Fibroblast of gingiva (primary cell): Measurements from ENCODE around the gene SORCS1.

Source experiments
- DNase-seq: peaks from one replicate; pipeline ENCODE4 v3.0.0-alpha.2; 2011; ENCODE audit warnings: low read depth

SORCS1 gene

GRCh38 chr10:106815427-106816043, 349.0 kb downstream of the SORCS1 start:
- no peak for DNase-seq

- DNase-seq: no peak
These were observed 359.4 kb downstream of the SORCS1 start for GRCh38 chr10:106804992-106805582.

- no peak for DNase-seq
These were observed 361.6 kb downstream of the SORCS1 start for GRCh38 chr10:106802949-106803348.

- no peak for DNase-seq
These were observed 364.7 kb downstream of the SORCS1 start for GRCh38 chr10:106799776-106800175.

GRCh38 chr10:106795619-106796018, 368.9 kb downstream of the SORCS1 start:
- DNase-seq: no peak

- DNase-seq: no peak
These were observed 370.9 kb downstream of the SORCS1 start for GRCh38 chr10:106793617-106794016.

GRCh38 chr10:106789623-106790022, 374.9 kb downstream of the SORCS1 start:
- no peak for DNase-seq

- DNase-seq: no peak
These were observed 375.5 kb downstream of the SORCS1 start for GRCh38 chr10:106788982-106789381.

GRCh38 chr10:106785528-106785927, 379.0 kb downstream of the SORCS1 start:
- no peak for DNase-seq

GRCh38 chr10:106780632-106781031, 383.9 kb downstream of the SORCS1 start:
- DNase-seq: no peak

GRCh38 chr10:106777841-106778240, 386.7 kb downstream of the SORCS1 start:
- DNase-seq: no peak

GRCh38 chr10:106775127-106775526, 389.4 kb downstream of the SORCS1 start:
- no peak for DNase-seq

- DNase-seq: no peak
These were observed 391.5 kb downstream of the SORCS1 start for GRCh38 chr10:106772957-106773356.

GRCh38 chr10:106771154-106771553, 393.4 kb downstream of the SORCS1 start:
- DNase-seq: no peak

- no peak for DNase-seq
These were observed 396.3 kb downstream of the SORCS1 start for GRCh38 chr10:106768204-106768603.

- DNase-seq: no peak
These were observed 398.6 kb downstream of the SORCS1 start for GRCh38 chr10:106765928-106766327.

- DNase-seq: no peak
These were observed 399.2 kb downstream of the SORCS1 start for GRCh38 chr10:106765241-106765754.

- no peak for DNase-seq
These were observed 400.1 kb downstream of the SORCS1 start for GRCh38 chr10:106764360-106764759.

GRCh38 chr10:106761906-106762305, 402.6 kb downstream of the SORCS1 start:
- DNase-seq: no peak

GRCh38 chr10:106757521-106757920, 407.0 kb downstream of the SORCS1 start:
- no peak for DNase-seq

- DNase-seq: no peak
These were observed 413.4 kb downstream of the SORCS1 start for GRCh38 chr10:106751091-106751490.

- DNase-seq: no peak
These were observed 417.6 kb downstream of the SORCS1 start for GRCh38 chr10:106746868-106747267.

GRCh38 chr10:106741006-106741530, 423.4 kb downstream of the SORCS1 start:
- no peak for DNase-seq

GRCh38 chr10:106740071-106740470, 424.4 kb downstream of the SORCS1 start:
- no peak for DNase-seq
